K562 (cell line): Measurements from ENCODE around the gene HOXB3. TPM values are rescaled to one million over a fixed set of nuclear protein-coding genes. Genes with fewer than 3 reads are reported as not detected.

Experiments used
- BCOR ChIP-seq: fragments of 450-650 bp; IDR thresholded peaks from 2 replicates; pipeline ENCODE4 v1.6.1; 2016
- BHLHE40 ChIP-seq: IDR thresholded peaks from 2 replicates; pipeline ENCODE4 v1.6.1; 2011; ENCODE audit warnings: low read length, improper control_type of control experiment
- BRD9 ChIP-seq: fragments of 450-650 bp; IDR thresholded peaks from 2 replicates; pipeline ENCODE4 v1.6.1; 2018; ENCODE audit warnings: low read depth; ENCODE audit not compliant: partially characterized antibody
- DPF2 ChIP-seq: fragments of 450-650 bp; IDR thresholded peaks from 2 replicates; pipeline ENCODE4 v1.6.1; 2016
- GTF2E2 ChIP-seq: fragments of 200-800 bp; sonication (Bioruptor generic); IDR thresholded peaks from 2 replicates; pipeline ENCODE4 v1.6.1; 2016; ENCODE audit warnings: missing genetic modification characterization, missing compliant biosample characterization
- LARP7 ChIP-seq: fragments of 450-650 bp; IDR thresholded peaks from 2 replicates; pipeline ENCODE4 v1.6.1; 2016
- NCOA1 ChIP-seq: fragments of 450-650 bp; IDR thresholded peaks from 2 replicates; pipeline ENCODE4 v1.6.1; 2016; ENCODE audit warnings: low read depth
- NCOR1 ChIP-seq: fragments of 450-650 bp; IDR thresholded peaks from 2 replicates; pipeline ENCODE4 v1.6.1; 2016; ENCODE audit warnings: mild to moderate bottlenecking, moderate library complexity
- POLR3G ChIP-seq: IDR thresholded peaks from 2 replicates; pipeline ENCODE4 v1.6.1; 2011; ENCODE audit not compliant: insufficient read length, insufficient replicate concordance; ENCODE audit errors: extremely low read depth
- RAD51 ChIP-seq: fragments of 450-650 bp; IDR thresholded peaks from 2 replicates; pipeline ENCODE4 v1.7.1; 2016; ENCODE audit warnings: low read depth, mild to moderate bottlenecking, borderline replicate concordance
- SMARCE1 ChIP-seq: fragments of 450-650 bp; IDR thresholded peaks from 2 replicates; pipeline ENCODE4 v1.7.1; 2016; ENCODE audit warnings: mild to moderate bottlenecking
- TAF9B ChIP-seq: fragments of 450-650 bp; IDR thresholded peaks from 2 replicates; pipeline ENCODE4 v1.6.1; 2018; ENCODE audit warnings: mild to moderate bottlenecking; ENCODE audit not compliant: partially characterized antibody
- TRIM24 ChIP-seq, 2 experiments: fragments of 450-650 bp; IDR thresholded peaks; 2 replicates each; pipeline ENCODE4 v1.6.1; 2016
- ZBTB1 ChIP-seq: sonication (generic); formaldehyde crosslinking; IDR thresholded peaks from 2 replicates; pipeline ENCODE4 v1.8.1; 2023; ENCODE audit warnings: missing genetic modification reagents, low read depth, mild to moderate bottlenecking, borderline replicate concordance
- ZBTB7A ChIP-seq: IDR thresholded peaks from 2 replicates; pipeline ENCODE4 v1.6.1; 2011; ENCODE audit warnings: low read depth, mild to moderate bottlenecking, low read length, moderate library complexity, borderline replicate concordance; ENCODE audit not compliant: control insufficient read depth
- ZKSCAN3 ChIP-seq: fragments of 250-450 bp; sonication (Bioruptor Pico); IDR thresholded peaks from 2 replicates; pipeline ENCODE4 v1.4.0; 2020
- ZKSCAN8 ChIP-seq: fragments of 200-800 bp; sonication (Bioruptor generic); IDR thresholded peaks from 2 replicates; pipeline ENCODE4 v1.6.1; 2016; ENCODE audit warnings: missing genetic modification characterization, missing compliant biosample characterization
- ZNF212 ChIP-seq: fragments of 450-650 bp; formaldehyde crosslinking; IDR thresholded peaks from 2 replicates; pipeline ENCODE4 v1.4.0; 2020; ENCODE audit warnings: mild to moderate bottlenecking
- ZNF436 ChIP-seq: fragments of 250-450, 450-650 bp; sonication (Bioruptor Pico); formaldehyde crosslinking; IDR thresholded peaks from 2 replicates; pipeline ENCODE4 v1.7.0; 2020; ENCODE audit warnings: mild to moderate bottlenecking
- polyA plus RNA-seq, 8 experiments: library from polyadenylated mRNA; depleted of rRNA in 4 of 8; stranded (reverse) in 5 of 8; unstranded in 3 of 8; fragments of >200 nt; fragmentation: Nextera tagmentation in 2 of 8; fragmentation: Illumina TruSeq in 1 of 8; extraction: Ambion mirVana in 2 of 8; extraction: Trizol in 1 of 8; gene quantifications; 2 replicates each; pipeline versions ENCODE4 v1.2.1 to v1.2.3, GENCODE V29; 2011 to 2014; ENCODE audit warnings: inconsistent platforms in 1 of 8, missing spikeins in 1 of 8
- total RNA-seq, 7 experiments: library from RNA; depleted of rRNA in 6 of 7; stranded (reverse); fragments of >200 nt in 6 of 7; fragmentation: Illumina TruSeq in 2 of 7; extraction: Trizol in 2 of 7; gene quantifications; 2 replicates each; pipeline versions ENCODE4 v1.2.1 to v1.2.3, GENCODE V29; 2011 to 2021; ENCODE audit warnings: low replicate concordance in 1 of 7
- TF ChIP-seq, protein P1 (sequence below): fragments of 450-650 bp; IDR thresholded peaks from 2 replicates; pipeline ENCODE4 v1.6.1; 2017; ENCODE audit warnings: antibody characterized with exemption, mild to moderate bottlenecking

The HOXB3 gene
- total and polyA plus RNA-seq, 9 of the 15 experiments (the other 6 are each of a cell fraction or from before 2014, with no cell fraction given), result 2.4 to 41.3 (median 20.2) TPM

DNA sequence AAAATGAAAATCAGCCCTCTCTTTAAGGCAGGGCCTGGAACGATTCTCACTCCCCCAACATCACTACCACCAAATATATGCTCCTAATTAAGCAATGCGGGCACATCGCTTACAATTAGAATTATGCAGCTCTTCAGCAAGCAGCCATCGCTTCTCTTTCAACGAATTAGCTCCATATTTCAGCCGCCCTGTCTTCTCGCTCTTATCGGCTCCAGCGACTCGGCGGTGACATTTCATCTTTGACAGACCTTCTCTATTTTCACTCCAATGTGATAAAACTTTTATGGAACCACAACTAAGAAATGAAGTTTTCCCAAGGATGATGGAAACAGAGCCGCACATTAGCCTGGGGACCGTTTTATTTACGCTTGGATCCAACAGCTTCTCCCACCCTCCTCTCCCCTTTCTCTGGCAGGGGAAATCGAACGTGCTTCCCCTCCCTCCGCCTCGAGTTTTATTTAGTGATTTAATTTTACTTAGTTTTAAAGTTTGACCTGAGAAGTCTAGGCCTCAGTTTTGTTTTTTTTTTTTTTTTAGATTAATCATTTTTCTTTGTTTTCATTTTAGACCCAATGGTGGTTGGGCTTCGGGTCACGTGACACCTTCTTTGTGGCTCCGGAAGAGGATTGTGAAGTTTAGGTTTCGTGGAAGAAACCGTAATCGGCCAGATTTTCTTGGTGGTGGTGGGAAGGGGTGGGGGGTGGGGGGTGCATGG lies 42.1 kb downstream of the HOXB3 start (continued):
- TF ChIP-seq DPF2, result peak; percentile 76
- TF ChIP-seq NCOA1, result 0 out of 2 replicates have a peak, but pooled peaks have one; percentile 8
- peak; percentile 60 for TF ChIP-seq SMARCE1
- no peak for TF ChIP-seq ZBTB1 (CRISPR knock-in tag)
- peak; percentile 39 for TF ChIP-seq TAF9B
- peak; percentile 65 for TF ChIP-seq BHLHE40
- 0 out of 2 replicates have a peak, but pooled peaks have one; percentile 5 for TF ChIP-seq GTF2E2 (tag)
- TF ChIP-seq, protein P1, sequence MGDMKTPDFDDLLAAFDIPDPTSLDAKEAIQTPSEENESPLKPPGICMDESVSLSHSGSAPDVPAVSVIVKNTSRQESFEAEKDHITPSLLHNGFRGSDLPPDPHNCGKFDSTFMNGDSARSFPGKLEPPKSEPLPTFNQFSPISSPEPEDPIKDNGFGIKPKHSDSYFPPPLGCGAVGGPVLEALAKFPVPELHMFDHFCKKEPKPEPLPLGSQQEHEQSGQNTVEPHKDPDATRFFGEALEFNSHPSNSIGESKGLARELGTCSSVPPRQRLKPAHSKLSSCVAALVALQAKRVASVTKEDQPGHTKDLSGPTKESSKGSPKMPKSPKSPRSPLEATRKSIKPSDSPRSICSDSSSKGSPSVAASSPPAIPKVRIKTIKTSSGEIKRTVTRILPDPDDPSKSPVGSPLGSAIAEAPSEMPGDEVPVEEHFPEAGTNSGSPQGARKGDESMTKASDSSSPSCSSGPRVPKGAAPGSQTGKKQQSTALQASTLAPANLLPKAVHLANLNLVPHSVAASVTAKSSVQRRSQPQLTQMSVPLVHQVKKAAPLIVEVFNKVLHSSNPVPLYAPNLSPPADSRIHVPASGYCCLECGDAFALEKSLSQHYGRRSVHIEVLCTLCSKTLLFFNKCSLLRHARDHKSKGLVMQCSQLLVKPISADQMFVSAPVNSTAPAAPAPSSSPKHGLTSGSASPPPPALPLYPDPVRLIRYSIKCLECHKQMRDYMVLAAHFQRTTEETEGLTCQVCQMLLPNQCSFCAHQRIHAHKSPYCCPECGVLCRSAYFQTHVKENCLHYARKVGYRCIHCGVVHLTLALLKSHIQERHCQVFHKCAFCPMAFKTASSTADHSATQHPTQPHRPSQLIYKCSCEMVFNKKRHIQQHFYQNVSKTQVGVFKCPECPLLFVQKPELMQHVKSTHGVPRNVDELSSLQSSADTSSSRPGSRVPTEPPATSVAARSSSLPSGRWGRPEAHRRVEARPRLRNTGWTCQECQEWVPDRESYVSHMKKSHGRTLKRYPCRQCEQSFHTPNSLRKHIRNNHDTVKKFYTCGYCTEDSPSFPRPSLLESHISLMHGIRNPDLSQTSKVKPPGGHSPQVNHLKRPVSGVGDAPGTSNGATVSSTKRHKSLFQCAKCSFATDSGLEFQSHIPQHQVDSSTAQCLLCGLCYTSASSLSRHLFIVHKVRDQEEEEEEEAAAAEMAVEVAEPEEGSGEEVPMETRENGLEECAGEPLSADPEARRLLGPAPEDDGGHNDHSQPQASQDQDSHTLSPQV, result no peak
- TF ChIP-seq BCOR, result no peak
- TF ChIP-seq TRIM24 (IDR thresholded peaks at IDR 0.05), result 0 out of 4 replicates have a peak, but pooled peaks of 1 of the 2 experiments have one; percentile 32
- no peak for TF ChIP-seq ZKSCAN3 (CRISPR knock-in tag)
- peak; percentile 53; the same call in 1 of the 2 replicates for TF ChIP-seq ZKSCAN8
- 0 out of 2 replicates have a peak, but pooled peaks have one; percentile 28 for TF ChIP-seq NCOR1
- TF ChIP-seq ZNF436 (CRISPR knock-in tag), result no peak
- TF ChIP-seq LARP7, result no peak
- peak; percentile 99 for TF ChIP-seq RAD51
- TF ChIP-seq ZBTB7A, result peak; percentile 61; the same call in 1 of the 2 replicates
- no peak for TF ChIP-seq POLR3G
- 0 out of 2 replicates have a peak, but pooled peaks have one; percentile 19 for TF ChIP-seq ZNF212 (CRISPR knock-in tag)
- peak; percentile 84 for TF ChIP-seq BRD9
